ENCODE data around the gene LLGL2.

Gene LLGL2

DNA sequence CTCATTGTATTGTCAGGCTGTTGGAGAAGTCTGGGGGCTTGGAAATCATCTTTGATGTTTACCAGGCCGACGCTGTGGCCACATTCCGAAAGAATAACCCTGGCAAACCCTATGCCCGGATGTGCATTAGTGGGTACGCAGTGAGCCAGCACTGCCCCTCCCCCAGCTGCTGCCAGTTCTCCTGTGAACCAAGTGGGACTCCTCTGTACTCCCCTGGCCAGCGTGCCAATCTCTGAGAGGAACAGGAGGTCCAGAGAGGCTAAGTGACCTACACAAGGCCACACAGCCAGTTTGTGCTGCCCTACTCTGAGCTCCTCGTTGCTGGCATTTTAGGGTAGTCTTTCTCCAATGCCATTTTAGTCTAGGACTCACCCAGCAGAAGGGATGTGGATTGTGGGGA, 1.9 kb upstream of the LLGL2 start:
- no peak for DNase-seq (ENCODE audit: low spot score)

DNA sequence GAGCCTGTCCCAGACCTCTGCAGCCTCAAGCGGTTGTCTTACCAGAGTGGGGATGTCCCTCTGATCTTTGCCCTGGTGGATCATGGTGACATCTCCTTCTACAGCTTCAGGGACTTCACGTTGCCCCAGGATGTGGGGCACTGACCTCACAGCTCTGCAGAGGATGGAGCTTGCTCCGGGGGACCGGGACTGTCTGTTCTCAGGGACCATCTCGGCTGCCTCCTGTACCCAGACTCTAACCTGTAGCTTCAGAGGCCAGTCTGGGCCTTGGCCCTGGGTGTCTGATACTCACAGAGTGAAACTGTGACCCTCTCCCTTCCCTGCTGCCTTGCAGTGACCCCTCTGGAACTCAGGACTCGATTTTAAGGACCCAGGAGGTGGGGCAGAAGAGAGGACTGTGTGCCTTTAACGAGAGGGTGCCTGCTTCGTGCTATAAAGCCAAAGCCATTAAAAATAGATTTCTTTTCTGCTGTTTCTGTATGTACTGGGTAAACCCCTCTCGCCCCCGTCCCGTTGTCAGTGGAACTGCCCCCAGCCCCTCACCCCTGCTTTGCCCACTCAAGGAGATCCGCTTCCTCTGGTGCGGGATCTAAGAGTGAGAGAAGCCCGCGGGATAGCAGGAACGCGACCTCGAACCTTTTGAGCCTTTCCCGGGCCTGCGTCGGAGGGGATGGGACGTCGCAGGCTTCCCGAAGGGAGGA, 1.1 kb upstream of the LLGL2 start:
- DNase-seq (ENCODE audit: low spot score): no peak

DNA sequence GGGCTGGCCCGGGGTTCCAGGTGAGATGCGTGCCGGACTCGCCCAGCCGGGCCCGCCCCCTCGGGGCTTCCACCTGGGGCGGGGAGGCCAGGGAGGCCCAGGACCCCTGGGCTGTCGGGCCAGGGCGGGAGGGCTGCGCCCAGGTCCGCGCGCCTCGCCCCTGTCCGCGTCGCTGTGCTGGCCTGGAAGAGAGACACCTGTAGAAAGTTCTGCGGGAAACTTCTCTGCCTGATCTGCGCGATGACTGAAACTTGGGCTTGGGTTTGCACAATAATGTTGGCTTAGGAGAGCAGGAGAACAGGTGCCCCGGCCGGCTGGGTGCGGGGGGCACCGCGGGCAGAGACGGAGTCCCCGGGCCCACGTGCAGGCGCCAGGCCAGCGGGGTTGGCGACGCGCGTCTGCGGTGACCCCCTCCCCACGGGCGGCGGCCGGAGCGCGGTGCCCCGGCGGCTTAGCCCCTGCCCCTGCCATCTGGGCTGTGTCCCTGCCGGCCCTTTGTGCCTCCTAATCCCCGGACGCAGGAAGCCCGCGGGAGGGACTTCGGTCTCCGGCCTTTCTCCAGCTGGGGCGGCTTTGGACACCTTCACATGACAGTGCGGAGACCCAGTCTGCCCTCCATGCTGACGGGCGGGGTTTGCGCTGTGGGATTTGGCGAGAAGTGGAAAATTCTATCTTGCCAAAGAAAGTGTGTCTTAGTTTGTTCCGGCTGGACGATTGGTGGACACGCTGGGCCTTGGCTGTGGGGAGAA, 483 bp downstream of the LLGL2 start:
- DNase-seq (ENCODE audit: low spot score): no peak

DNA sequence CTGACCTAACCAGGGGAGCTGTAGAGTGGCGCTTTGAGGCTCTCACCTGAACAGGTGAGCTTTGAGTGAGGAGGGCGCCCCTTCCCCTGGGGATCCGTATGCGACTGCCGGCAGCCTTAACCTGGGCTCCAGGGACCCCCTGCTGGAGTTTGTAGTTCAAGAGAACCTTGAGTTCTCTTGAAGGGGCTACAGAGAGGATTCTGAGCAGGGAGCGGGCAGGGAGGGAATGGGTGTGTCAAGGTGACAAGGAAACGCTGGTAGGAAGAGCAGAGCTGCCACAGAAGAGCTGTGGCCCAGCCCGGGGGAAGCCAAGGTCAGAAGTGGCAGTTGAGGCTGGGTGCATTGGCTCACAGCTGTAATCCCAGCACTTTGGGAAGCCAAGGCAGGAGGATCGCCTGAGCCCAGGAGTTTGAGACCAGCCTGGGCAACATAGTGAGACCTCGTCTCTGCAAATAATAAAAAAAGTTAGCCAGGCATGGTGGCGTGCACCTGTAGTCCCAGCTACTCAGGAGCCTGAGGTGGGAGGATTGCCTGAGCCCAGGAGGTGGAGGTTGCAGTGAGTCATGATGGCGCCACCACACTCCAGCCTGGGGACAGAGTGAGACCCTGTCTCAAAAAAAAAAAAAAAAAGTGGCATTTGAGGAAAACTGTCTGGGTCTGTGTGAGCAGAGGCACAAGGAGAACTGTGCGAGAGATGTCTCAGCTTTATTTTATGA, 1.2 kb downstream of the LLGL2 start:
- DNase-seq (ENCODE audit: low spot score): no peak

DNA sequence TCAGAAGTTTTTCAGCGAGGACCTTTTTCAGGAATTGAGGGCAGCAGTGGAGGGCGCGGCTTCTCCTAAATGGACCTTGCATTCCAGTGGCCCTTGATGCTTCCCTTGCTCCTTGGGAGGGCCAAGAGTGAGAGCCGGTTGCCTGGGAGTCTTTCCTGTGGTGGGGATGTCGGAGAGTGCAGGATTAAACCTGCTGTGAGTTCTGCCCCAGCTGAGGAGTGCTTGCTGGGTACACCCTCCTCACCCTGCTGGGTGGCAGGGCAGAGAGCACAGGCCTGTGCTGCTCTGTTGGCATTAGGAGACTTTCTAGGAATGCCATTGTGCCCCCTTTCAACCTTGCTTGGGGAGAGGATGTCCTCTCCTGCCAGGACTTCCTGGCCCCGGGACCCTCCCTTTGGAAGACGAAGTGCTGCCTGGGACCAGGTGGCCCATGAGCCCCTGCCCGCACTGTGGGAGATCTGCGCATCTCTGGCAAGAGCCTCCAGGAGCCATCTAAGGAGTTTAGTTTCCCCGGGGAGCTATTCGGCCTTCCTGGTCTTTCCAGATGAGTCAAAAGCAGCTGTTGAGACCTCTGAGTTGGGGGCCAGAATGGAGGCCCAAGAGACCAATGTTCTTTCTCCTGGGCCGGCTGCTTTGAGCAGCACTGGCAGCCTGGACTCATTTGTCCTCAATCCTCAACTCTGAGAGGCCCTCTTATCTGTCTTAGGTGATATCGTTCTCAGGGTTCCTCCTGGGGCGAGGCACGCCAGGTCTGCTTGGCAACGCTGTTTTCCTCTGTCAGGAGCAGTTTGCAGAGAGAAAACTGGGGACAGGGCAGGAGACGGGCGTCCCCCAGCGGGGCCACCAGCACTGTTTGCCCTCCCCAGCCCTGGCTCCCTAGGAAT, 5.6 kb downstream of the LLGL2 start:
- no peak for DNase-seq (ENCODE audit: low spot score)

DNA sequence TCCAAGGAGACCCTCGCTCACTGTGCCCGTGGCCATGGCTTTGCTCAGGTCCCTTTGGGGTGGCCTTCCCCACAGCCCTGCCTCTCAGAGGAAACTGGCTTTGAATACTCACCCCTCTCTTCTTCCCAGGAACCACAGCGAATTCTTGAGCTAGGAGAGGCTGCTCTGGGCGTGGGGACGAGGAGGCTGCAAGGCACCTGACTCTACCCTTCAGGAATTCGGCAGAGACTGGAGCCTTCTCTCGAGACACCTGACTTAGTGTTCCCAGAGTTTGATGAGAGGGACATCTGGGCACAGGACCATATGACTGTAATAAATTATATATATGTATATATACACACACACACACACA, 6.2 kb downstream of the LLGL2 start:
- no peak for DNase-seq (ENCODE audit: low spot score)

DNA sequence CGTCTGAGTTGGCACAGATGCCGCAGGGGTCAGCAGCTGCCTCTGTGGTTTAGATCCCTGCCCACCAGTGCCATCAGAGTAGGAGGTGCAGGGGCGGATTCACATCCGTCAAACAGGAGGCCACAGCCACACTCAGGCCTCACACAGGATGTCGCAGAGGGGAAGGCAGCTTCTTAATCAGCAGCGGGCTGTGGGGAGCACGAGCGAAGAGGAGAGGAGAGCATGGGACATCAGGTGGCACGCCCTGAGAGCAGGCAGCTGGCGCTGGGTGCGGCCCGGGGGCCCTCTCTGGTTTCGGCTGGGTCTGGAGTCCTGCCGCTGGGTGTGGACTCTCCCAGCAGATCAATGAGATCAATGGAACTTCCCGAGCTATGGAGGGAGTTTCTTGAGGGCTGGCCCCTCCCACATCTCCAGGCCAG, 9.6 kb downstream of the LLGL2 start:
- DNase-seq (ENCODE audit: low spot score): no peak

DNA sequence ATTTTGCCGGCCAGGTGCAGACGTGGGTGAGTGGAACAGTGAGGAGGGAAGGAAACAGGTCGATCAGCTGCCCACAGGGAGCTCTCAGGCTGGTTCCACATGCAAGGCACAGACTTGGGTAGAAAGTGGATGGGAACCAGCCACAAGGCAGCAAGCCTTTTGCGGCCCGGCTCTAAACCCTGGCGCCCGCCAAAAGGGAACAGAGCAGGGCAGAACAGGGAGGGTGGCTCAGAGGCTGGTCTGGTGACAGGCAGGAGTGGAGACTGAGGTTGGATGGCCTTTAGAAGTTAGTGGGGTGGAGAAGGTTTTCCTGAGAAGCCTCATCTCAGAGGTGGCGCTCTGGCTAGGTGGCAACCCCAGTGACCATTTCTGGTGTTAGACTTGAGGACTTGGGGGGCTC, 10.4 kb downstream of the LLGL2 start:
- DNase-seq (ENCODE audit: low spot score): no peak

DNA sequence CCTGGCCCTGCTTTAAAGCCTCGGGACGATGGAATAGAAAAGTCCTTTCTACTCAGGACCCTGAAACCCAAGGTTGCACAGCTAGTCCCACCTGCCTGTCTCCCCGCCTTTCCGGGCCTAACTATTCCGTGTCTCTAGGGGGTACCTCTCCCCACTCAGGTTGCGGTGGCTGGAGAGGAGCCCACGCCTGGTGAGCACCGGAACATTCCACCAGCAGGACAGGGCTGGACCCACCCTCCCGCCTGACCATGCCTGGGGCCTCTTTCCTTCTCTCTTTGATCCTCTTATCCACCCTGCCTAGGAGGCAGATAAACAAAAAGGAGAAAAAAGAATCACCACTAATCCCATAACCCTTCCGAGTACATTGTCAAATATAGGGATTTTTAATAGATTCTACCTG, 10.9 kb downstream of the LLGL2 start:
- no peak for DNase-seq (ENCODE audit: low spot score)

DNA sequence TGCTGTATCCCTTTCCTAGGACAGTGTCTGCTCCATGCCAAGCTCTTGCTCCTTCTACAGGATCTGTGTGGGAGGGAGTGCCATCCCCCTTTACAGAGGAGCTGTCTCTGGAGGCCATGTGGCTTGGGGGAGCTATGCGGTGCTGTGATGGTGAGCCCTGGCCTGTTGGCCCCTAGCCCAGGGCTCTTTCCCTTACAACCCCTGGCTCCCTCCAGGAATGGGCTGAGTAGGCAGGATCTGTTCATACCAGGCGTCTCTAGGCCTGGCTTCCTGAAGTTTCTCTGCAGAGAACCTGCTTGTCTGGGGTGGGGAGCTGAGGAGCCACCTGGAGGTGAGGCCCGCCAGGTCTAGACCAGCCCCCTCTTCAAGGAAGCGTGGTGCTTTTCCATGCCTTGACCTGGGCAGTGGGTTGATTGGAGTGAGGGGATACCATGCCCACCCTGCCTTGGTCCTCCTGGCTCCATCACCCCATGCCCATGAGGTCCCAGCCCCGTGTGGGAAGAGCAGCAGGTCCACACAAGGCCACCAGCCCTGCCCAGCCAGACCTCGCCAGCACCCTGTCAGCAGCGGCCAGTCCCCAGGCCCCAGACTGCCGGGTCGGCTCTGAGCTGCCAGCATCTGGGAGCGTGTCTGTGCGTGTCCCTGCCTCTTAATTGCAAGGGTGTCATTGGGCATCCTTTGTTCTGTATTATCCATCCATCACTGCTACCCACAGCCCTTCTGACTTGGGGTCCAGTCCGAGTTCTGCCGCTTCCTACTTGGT, 14.7 kb downstream of the LLGL2 start:
- DNase-seq (ENCODE audit: low spot score): no peak

DNA sequence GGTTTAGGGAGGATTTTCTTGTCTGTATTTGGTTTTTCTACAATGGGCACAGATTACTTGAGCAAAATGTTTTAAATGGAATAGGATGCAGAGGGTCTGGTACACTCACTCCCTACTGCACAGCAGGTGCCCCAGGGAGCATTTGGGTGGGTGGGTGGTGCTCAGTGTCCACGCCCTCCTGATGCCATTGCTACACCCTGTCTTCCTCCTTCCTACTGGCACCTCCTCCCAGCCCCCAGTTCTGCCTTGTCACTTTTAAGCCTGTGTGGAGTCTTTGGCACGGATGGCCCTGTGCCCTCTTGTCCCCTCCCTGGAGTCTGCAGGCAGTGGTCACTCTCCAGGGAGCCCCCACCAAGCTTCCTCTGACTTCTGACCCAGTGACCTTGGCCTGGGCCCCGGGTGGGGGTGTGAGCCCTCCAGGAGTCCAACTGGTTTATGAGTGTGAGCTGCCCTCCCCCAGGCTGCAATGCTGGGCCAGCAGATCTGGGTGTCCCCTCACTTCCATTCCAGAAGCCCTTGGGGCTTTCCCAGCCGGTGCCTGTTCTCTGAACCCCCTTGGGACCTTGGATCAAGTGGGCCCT, 15.5 kb downstream of the LLGL2 start:
- no peak for DNase-seq (ENCODE audit: low spot score)

DNA sequence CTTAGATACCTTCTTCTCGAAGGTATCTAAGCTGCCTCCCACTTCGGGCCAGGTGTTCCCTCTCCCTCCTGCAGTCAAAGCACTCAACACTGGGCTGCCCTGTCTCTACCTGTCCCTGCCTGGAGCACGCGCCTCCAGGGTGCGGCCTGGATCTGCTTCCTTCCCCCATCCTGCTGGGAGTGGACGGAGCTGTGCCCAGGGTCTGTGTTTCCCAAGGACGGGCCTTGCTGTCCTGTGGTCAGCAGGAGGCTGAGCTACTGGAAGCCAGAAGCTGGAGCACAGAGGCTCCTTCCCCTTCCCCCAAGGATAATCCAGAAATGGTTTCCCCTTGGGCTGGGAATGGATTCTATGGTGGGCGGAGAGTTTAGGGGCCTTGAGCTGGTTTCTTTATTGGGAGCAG, 16.7 kb downstream of the LLGL2 start:
- DNase-seq (ENCODE audit: low spot score): no peak

DNA sequence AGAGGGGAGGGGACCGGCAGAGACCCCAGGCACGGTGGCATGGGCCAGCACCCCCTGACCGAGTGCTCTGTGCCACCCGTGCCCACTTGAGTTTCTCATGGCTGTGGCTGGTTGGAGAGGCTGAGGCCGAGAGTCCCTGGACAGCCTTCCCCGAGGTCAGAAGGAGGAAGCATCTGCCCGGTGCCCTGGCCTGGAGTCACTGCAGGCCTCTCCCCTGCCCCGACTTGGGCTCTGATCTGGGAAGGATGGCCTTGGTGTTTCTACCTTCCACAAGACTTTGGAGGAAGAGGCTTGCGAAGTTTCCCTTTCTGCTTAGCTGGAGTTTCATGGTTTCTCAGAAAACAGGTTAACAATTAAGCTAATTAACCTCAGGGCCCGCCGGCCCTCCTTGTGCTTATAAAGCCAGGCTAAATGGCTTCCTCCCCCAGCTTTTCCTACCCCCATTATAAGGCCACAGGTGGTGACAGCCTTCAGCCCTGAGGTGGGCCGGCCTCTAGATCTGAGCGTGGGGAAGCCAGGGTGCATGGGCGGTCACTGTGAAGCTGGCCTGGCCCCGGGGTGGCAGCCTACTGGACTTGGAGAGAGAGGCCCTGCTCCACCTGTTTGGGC, 17.3 kb downstream of the LLGL2 start:
- DNase-seq (ENCODE audit: low spot score): no peak

DNA sequence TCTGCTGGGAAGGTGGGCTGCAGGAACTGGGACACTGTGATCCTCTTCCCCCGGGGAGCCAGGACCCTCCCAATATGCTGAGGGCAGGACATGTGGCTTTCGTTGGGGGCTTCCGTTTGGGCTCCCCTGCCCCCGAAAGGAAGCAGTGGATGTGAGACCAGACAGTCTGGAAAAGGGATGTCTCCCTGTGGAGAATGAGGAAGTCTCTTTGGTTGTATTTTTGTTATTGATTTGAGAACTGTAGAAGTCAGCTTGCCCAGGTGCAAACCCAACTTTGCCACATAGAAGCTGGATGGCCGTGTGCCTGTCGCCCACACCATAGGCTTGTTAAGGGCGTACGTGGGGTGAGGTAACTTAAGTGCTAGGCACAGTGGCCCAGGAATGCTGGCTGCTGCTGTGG, 18.8 kb downstream of the LLGL2 start:
- no peak for DNase-seq (ENCODE audit: low spot score)

DNA sequence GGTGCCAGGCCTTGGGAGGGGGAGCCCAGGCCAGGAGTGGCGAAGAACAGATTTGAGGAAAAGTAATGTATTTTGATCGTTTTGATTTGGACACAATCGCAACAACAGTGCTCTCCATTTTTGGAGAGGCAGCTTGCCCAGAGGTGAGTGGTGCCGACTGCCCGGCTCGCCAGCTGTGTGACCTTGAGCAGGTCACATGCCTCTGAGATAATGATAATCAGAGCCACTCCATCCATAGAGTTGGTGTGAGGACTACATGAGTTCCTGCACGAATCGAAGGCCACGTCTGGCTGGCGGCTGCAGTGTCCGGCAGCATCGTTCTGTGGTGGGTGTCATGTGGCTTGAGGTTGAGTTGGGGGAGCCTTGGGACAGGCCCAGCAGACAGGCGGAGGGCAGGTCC, 20.7 kb downstream of the LLGL2 start:
- no peak for DNase-seq (ENCODE audit: low spot score)

DNA sequence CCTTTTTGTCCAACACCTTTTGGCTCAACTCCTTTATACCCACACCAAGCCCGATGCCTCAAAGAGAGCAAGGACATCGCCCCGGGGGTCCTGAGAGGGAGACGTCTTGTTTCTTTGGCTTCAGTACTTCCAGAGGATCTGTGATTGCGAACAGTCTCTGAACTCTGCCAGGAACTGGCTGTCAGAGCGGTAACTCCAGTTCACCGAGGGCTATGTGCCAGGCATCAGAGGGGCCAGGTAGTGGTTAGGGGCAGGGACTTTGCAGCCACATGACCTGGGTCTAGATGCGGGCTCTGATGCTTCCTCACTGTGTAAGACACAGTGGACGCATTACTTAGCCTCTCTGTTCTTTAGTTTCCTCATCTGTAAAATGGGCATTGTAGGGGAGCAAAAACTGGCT, 21.6 kb downstream of the LLGL2 start:
- DNase-seq (ENCODE audit: low spot score): no peak

DNA sequence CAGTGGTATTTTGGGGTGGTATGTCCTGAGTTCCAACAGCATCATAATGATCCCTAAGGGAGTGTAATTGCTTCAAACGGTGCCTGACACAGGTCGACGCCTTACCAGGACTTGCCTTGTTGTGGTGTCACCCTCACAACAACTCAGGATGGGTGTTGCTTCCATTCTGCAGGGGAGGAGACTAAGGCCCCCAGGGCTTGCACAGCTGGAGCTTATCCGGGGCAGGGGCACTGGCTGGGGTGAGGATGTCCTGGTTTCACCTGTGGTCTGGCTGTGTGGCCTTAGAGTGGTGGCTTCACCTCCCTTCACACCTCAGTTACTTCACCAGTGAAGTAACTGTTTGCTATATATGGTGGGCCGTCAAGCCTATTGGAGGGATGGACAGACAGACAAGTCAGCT, 23.3 kb downstream of the LLGL2 start:
- DNase-seq (ENCODE audit: low spot score): no peak

DNA sequence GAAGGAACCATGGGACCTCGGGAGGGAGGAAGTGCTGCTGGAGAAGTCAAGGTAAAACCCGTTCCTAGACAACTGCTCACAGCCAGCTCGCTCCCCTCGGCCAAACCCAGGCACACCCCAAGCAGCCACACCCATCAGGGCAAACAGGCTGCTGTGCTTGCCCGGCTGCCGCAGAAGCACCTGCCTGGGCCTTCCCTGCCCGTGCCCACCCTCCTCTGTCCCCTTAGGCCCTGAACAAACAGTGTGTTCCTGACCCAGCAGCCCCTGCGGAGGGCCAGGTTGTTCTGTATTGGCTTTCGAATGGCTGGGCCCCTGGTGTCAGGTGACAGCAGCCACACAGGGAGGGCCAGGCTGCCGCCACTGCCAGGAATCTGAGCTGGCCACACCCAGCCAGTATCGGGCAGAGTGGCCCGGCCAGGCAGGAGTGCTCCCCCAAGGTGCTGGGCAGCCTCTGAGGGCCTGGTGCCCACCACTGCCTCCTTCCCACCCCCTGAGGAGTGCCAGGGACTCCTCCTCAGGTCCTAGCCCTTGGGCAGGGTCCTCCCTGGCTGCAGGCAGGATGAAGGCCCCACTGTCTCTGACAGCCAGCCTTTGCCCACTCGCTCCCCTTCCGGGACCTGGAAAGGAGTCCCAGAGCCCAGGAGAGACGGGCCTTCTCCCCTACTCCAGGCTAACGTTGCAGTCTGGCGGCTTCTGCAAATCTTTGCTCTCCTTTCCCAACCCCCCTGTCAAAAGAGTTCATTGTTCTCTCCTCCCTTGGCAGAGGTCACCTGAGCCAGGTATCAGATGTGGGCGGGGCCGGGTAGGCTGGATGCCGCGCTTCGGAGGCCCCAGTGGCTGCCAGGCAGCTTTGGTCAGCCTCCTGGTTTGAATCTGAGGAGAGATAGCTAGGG, 24.0 kb downstream of the LLGL2 start:
- DNase-seq (ENCODE audit: low spot score): no peak

DNA sequence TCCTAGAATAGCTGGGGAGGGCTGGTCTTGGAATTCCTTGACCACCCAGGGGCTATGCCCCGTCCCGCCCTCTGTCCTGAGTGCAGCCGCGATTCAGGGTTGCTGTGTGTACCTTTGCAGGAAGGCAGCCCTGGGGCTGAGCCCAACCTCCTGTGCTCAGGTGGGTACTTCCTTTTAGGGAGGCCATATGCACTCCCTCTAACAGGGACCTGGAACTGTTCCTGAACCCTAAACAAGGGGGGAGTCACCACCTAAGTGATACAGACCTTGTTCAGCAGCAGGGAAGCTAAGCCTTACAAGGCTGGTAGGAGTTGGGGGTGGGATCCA, 24.6 kb downstream of the LLGL2 start:
- DNase-seq (ENCODE audit: low spot score): no peak

DNA sequence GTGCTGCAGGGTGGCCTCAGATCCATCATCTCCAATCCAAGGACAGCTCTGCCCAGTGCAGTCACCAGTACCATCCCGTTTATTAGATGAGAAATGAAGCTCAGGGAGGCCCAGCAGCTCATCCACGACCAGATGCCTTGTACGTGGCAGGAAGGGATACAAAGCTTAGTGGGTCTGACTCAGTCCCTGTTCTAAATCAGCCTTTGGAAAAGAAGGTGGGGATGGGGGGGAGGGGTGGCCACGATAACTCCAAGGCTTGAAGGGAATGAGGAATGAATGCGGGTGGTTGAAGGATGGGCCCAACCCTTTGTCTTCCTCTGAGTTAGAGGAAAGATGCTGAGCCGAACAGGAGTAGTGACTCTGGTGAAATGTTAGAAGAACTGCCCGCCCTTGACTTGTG, 25.8 kb downstream of the LLGL2 start:
- DNase-seq (ENCODE audit: low spot score): no peak

All from AG08396 (cell line).